Fibroblast of skin of right quadriceps (primary cell): ENCODE results near the gene RAB11FIP3.
A peak's percentile ranks its signal among the peaks of the same experiment; 100 is the strongest.
"Not testable (repeated sequence)": the region's sequence is repeated elsewhere in the genome, so short reads cannot be mapped to it uniquely, and the experiment has no call there.

ENCODE experiments used
- DNase-seq: peaks from one replicate; pipeline ENCODE4 v3.0.0-alpha.2; 2013

Gene RAB11FIP3

GRCh38 chr16:425082-425718, at the start of gene RAB11FIP3:
RAB11FIP3 (plus strand) TSS chr16:425649; CDS start chr16:426007, 358 bp downstream.
- peak; percentile 82 for DNase-seq

- no peak for DNase-seq
Measured at GRCh38 chr16:375927-376816, 49.3 kb upstream of the RAB11FIP3 start.

- DNase-seq: no peak
Measured at GRCh38 chr16:376817-377418, 48.5 kb upstream of the RAB11FIP3 start.

- no peak for DNase-seq
Measured at GRCh38 chr16:377419-377951, 48.0 kb upstream of the RAB11FIP3 start.

- not testable (repeated sequence) for DNase-seq
Measured at GRCh38 chr16:378113-378820, 47.2 kb upstream of the RAB11FIP3 start.

GRCh38 chr16:378821-379182, 46.6 kb upstream of the RAB11FIP3 start:
- no peak for DNase-seq

GRCh38 chr16:379183-379960, 46.1 kb upstream of the RAB11FIP3 start:
- DNase-seq: no peak

GRCh38 chr16:379961-380761, 45.3 kb upstream of the RAB11FIP3 start:
- DNase-seq: no peak

- DNase-seq: no peak
Measured at GRCh38 chr16:380762-381011, 44.8 kb upstream of the RAB11FIP3 start.

- no peak for DNase-seq
Measured at GRCh38 chr16:381012-381788, 44.2 kb upstream of the RAB11FIP3 start.

- DNase-seq: peak; percentile 54
Measured at GRCh38 chr16:381789-382717, 43.4 kb upstream of the RAB11FIP3 start, which contains the start of gene PGAP6. PGAP6 (minus strand) TSS chr16:381978; CDS start chr16:381821, 157 bp downstream.

GRCh38 chr16:383326-384051, 42.0 kb upstream of the RAB11FIP3 start:
- DNase-seq: no peak

- no peak for DNase-seq
Measured at GRCh38 chr16:386641-387156, 38.8 kb upstream of the RAB11FIP3 start.

GRCh38 chr16:387761-388666, 37.4 kb upstream of the RAB11FIP3 start:
- DNase-seq: not testable (repeated sequence)

- DNase-seq: no peak
Measured at GRCh38 chr16:389352-389751, 36.1 kb upstream of the RAB11FIP3 start.

GRCh38 chr16:391885-392335, 33.5 kb upstream of the RAB11FIP3 start:
- peak; percentile 75 for DNase-seq

- no peak for DNase-seq
Measured at GRCh38 chr16:392450-393030, 32.9 kb upstream of the RAB11FIP3 start.
